HK-2 (cell line): Measurements from ENCODE around the gene ULBP2.
A peak's percentile ranks its signal among the peaks of the same experiment; 100 is the strongest.
"Not testable (repeated sequence)": the region's sequence is repeated elsewhere in the genome, so short reads cannot be mapped to it uniquely, and the experiment has no call there.

Source experiments
- DNase-seq: peaks from one replicate; pipeline ENCODE4 v3.0.0-alpha.2; 2018; ENCODE audit not compliant: unreplicated experiment

Gene ULBP2

DNA sequence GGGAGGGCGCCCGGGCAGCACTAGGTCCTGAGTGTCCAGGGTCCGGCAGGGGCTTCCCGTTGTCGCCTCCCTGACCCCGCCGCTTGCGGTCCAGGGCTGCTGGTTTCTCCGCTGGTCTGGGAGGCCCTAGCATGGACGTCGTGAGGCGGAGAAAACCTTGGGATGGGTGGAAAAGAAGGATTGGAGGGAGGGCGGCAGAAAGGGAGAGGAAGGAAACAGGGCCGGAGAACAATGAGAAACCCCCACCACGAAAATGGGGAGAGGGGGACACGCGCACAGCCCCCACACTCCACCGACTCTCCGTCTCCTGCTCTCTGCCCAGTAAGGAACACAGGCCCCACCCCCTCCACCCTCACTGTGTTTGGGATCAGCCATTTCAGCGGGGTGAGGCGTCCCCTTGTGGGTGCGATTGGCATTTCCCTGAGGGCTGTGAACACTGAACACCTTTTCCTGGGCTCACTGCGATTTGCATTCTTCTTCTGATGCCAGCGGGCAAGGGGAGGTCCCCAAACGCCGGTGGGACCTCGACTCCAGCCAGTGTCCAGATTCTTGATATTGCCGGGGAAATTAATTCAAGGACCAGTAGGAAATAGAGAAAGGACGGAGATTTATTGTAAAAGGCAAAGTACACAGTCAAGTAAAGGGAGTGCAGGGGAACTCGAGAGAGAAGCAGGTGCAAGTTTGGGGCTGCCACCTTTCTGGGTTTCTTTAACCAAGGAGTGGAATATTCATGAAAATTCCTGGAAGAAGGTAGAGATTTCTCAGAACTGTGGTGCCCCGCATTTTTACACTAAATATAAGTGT lies 15.6 kb upstream of the ULBP2 start:
- peak; percentile 80 for DNase-seq

DNA sequence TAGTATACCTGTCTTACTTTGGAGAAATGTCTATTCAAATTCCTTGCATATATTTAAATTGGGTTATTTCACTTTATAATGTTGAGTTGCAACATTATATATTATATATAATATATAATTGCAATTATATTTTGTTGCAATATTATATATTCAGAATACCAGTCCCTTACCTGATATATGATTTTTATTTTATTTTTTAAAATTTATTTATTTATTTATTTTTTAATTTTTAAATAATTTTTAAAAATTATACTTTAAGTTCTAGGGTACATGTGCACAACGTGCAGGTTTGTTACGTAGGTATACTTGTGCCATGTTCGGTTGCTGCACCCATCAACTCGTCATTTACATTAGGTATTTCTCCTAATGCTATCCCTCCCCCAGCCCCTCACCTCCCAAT lies 14.8 kb upstream of the ULBP2 start:
- not testable (repeated sequence) for DNase-seq

DNA sequence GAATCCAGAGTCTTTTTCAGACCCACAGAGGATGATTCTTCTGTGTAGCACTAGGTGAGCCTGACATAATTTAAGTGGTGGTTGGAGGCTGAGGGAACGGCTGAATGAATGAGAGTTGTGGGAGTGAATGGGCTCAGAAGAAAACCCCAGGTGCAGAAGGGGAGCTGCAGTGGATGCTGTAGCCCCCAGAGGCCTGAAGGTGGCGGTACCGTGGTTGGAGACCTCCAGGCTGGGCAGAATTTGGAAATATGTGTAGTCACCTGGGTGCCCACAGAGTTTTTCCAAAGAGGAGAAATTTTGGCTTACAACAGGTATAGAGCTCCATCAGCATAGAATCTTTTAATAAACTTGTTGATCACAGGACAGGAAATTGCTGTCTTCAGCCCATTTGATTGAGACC lies 12.4 kb upstream of the ULBP2 start:
- no peak for DNase-seq

DNA sequence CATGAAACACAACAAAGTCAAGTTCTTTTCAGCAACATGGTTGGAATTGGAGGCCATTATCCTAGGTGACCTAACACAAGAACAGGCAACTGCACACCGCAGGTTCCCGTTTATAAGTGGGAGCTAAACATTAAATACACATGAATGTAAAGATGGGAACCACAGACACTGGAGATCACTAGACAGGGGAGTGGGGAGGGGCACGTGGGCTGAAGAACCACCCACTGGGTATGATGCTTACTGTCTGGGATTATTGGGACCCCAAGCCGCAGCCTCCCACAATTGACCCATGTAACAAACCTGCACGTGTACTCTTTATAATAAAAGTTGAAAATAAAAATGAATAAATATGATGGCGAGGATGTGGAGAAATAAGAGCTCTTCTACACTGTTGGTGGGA lies 10.3 kb upstream of the ULBP2 start:
- DNase-seq: no peak

DNA sequence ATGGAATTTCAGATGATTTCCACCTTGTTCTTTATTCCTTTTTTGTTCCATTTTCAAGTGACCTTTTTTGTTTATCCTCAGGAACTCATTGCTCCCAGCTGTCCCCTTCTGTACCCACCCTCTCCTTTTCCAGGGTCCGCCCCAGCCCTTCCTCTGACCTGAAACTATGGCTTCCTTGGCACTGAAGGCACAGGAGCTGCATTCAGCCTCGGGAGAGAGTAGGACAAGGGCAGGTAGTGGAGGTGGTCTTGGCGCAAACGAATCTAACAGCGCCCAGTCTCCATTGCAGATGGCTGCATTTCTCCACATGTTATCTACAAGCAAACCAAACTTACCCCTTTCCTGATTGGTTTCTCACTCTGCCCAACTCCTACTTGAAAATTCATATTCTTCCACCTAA lies 8.8 kb upstream of the ULBP2 start:
- DNase-seq: no peak

DNA sequence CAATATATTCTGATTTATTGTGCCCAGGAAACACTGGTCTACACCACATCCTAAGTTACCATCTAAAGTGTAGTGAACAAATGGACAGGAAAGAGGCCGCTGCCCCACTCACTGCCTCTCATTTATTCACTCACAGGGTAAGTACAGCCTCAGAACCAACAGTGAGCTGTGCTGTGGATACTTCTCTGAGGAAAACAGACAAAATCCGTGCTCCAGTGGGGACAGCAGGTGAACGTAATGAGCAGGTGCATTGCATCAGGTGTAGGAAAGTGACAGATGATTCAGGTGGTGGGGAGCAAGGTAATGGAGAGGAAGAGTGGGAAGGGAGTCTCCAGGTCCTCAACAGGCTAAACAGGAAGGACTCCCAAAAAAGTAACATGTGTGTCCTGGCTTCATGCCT lies 8.4 kb upstream of the ULBP2 start:
- no peak for DNase-seq

DNA sequence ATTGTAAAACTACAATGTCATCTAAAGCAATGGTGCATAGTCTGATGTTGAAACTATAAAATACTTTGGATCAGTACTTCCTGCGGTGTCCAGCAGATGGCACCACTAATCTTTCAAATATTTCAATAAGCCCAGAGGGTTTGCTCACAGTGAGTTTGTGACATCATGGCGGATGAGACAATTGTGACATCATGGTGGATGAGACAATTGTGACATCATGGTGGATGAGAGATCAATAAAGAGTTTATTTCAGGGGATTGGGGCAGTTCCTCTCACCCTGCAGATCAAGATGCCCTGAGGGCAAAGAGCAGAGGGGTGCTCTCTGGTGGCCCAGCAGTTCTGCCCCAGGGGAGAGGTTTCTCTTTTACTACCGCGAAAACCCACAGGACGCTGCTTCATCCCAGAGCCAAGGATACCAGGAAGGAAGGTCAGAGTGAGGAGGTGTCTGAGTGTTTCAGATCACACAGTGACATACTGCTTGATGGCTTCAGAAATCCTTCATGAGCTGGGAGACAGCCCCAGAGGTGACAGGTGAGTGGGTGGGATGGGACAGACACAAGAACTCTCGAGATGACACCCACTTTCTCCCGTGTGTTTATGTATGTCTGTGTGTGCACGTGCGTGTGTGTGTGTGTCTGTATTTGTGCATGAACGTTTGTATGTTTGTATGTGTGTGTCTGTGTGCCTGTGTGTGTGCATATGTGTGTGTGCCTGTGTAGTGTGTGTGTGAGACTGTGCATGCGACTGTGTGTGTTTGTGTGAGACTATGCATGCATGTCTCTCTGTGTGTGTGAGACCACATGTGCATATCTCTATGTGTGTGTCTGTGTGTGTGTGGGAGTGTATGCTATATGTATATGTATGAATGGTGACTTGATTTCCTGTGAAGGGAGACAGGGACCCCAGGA lies 7.3 kb upstream of the ULBP2 start:
- peak; percentile 49 for DNase-seq

DNA sequence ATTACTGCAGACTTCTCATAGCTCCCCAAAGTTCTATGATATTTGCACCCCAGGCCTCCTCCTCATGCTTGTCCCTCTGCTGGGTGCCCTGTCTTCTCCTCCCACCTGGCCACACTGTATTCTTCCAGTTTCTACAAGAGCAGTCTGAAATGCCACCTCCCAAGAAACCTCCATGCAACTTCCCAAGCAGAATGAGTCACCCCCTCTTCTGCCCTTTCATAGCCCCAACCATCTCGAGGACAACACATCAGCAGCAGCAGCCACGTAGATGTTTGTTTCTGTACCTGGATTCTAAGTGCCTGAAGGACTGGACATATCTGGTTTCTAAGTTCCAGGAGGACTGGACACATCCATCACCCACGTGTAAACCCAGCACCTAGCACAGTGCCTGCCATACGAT lies 6.6 kb upstream of the ULBP2 start:
- no peak for DNase-seq

DNA sequence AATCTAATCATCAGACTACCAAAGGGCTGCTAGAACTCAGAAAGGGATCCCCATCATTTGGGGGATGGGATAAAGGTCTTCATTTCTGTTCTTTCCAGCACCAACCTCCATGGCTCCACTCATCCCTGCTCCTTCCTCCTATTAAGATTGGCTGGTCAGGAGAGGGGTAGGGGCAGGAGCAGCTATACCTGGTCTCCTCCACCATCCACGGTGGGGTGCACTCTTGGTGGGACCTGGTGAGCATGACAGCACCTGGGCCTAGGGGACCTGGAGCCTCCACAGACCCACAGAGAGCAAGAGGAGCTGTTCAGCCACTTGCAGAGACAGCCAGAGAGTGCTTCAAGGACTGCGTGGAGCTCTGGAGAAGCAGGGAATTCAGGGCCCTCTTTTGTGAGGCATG lies 6.1 kb upstream of the ULBP2 start:
- DNase-seq: no peak

DNA sequence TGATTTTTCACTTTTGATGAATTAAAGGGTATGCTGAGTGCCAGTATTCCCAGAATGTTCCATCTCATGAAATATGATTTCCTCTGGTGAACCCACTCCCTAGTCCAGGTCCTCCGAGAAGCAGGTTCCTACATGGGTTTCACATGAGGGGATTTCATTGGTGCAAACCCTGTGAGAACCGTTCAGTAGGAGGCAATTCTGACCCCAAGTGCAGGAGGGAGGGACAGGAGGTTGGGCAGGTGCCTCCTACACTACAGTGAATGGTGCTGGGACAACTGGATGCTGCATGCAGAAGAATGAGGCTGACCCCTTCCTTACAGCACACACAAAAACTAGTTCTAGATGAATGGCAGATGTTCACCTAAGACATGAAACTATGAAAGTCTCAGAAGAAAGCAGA lies 5.1 kb upstream of the ULBP2 start:
- DNase-seq: no peak

DNA sequence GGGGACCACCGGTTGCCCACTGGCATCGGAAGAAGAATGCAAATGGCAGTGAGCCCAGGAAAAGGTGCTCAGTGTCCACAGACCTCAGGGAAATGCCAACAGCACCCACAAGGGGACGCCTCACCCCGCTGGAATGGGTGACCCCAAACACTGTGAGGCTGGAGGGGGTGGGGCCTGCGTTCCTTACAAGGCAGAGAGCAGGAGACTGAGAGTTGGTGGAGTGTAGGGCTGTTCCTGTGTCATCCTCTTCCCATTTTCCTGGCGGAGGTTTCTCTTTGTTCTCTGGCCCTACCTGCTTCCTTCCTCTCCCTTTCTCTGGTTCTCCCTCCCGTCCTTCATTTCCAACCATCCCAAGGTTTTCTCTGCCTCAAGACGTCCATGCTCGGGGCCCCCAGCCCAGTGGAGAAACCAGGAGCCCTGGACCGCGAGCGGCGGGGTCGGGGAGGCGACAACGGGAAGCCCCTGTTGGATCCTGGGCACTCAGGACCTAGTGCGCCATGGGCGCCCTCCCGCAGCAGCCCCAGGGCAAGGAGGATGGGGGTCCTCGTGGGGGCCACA lies 3.7 kb upstream of the ULBP2 start:
- DNase-seq: not testable (repeated sequence)

DNA sequence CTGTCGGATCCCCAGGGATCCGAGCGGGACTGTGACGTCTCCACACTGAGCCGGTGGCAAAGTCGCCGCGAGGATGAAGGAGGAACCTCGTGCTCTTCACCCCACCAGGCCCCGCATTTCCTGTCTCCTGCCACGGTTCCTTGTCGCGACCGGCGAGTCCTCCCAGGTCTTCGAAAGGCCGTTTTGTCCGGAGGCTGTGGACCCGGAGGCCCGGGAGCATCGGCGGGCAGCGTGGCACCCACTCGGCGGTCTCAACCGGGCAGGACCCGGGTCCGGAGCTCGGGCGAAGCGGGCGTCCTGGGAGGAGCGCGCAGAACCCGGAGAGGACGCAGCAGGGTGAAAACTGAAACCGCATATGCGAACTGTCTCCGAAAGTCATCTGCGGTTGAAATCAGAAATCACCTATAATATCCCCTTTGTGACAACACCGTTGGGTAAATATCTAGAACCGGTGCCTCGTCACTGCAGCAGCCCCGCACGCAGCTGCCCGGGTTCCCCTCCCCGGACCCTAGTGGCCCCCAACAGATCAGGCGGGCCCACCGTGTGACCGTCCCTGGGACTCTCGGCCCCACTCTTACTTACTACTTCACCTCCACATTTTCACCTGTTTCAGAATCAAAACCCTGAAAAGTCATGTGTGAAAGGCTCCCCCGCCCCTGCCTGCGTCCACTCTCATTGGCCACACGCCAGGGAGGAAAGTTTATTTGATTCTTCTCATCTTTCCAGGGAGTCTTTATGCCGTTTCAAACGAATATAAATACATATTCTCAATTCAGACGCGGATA lies 3.1 kb upstream of the ULBP2 start:
- peak; percentile 42 for DNase-seq

DNA sequence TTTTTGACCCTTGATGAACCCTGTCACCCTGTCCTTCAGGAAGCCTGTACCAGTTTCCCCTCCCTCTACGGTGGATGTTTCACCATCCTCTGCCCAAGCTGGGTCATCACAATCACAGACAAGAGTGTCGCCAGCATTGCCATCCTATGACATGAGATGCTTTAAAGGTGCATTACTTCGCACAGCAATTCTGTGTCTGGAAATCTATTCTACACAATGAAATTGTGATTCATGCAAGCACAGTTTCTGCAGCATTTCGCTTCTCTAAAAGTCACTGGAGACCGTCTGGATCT lies 2.5 kb upstream of the ULBP2 start:
- no peak for DNase-seq

DNA sequence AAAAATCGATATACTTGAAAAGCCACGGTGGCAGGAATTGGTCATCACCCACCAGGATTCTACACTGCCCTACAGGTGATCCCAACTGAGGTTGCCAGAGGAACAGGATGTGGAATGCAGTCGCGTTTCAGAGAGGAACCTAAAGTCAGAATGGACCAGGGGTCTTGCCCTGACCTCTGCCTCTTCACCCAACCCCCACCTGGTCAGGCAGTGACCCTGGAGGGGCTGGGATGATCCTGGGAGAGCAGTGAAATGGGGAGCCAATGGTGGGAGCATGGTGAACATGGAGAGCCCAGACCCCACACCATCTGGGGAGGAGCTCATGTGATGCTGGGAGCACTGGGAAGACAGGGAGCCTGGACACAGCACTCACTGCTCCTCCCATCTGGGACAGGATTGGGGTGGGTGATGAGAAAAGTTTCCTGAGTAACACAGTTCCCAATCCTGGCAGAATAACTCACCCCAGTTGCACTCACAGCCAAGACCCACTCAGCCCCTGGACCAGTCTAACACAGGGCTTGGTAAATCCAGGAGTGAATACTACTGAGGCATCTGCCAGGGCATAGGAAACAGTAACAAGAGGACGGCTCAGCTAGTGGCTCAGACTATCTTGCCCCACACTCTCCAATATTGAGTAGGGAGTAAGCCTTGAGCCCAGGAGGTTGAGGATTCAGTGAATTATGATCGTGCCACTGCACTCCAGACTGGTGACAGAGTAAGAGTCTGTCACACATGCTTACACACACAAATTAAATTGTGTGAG lies 1.7 kb upstream of the ULBP2 start:
- DNase-seq: no peak

DNA sequence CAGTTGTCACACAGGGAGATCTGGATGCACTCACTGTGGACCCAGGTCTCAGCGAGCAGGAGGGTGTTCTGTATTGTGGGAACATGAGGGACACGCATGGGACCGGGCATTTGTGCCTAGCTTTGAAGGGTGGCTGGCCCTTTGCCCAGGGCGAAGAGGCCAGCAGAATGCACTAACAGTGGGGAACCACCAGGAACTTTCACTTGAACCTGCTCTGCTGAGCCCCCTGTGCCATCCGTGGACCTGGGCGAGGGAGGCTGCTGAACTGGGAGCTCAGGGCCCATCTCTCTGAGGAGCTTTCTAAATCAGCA lies 1.2 kb upstream of the ULBP2 start:
- no peak for DNase-seq

DNA sequence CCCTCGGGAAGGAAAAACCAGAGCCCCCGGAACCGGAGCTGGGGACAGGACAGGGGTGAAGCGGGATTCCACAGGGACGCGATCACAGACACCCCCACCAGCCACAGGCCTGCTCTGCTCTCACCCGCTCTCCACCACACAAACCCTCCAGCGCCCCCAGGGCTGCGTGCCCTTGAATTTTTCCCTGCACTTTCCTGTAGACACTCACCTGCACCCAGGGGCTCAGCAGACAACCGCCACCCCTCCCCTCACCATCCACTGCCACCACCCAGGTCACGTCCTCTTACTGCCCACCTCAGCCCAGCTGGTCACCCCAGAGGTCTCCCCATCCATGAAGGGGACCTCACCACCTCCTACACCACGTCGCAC lies 631 bp downstream of the ULBP2 start:
- no peak for DNase-seq

DNA sequence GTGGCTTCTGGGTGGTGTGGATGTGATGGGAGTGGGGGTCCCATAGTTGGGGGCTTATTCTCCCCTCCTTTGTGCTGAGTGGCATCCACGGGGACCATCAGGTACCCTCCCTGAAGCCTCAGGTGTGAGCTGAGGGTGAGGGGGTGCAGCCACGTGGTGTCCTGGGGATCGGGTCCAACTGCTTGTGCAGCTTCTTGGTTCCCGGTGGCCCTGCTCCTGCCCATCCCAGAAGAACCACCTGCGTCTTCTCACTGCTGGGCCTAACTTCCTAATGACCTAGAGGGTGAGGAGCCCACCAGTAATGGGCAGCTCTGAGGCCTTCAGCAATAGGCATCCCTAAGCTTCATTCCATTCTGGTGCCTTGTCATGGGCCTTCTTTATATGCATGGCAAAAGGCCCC lies 1.5 kb downstream of the ULBP2 start:
- DNase-seq: not testable (repeated sequence)

DNA sequence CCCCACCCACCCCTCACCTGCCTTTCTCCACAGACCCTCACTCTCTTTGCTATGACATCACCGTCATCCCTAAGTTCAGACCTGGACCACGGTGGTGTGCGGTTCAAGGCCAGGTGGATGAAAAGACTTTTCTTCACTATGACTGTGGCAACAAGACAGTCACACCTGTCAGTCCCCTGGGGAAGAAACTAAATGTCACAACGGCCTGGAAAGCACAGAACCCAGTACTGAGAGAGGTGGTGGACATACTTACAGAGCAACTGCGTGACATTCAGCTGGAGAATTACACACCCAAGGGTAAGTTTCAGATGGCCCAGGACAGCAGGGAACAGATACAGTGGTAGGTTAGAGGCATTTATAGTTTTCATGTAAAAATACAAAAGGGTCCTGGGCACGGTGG lies 3.5 kb downstream of the ULBP2 start:
- DNase-seq: not testable (repeated sequence)

DNA sequence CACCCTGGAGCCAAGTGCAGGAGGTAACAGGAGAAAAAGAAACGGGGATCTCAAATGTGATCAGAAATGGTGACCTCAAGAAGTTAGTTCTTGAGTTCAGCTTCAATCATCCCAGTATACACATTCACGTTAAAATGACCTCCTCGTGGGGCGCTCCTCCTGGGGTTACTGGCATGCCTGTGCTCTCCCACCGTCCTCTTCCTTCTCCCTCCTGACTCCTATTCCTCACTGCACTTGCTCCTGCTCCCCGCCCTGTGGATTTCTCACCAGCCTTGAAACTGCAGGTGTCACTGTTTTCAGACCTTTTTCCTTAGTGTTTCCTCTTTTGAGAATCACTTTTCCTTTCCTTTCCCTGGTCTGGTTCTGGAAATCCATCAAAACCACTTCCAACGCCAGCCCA lies 4.8 kb downstream of the ULBP2 start:
- DNase-seq: not testable (repeated sequence)

DNA sequence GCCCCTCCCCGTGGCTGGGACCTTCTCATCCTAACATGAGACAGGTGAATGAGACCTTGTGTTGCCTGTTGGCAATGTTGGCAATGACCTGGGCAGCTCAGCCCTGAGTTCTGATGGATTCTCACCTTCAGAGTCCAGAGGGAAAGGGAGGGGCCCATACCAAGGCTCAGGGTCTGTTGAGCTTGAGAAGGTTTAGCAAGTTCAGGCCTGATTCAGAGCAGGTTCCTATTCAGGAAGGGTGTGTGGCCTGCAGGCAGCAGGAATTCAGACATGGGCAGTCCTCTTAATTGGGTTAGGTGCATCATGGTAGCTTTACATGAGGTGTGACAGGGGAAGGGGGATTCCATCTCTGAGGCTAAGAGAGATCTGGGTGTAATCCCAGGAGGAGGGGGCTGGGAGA lies 5.7 kb downstream of the ULBP2 start:
- DNase-seq: not testable (repeated sequence)

DNA sequence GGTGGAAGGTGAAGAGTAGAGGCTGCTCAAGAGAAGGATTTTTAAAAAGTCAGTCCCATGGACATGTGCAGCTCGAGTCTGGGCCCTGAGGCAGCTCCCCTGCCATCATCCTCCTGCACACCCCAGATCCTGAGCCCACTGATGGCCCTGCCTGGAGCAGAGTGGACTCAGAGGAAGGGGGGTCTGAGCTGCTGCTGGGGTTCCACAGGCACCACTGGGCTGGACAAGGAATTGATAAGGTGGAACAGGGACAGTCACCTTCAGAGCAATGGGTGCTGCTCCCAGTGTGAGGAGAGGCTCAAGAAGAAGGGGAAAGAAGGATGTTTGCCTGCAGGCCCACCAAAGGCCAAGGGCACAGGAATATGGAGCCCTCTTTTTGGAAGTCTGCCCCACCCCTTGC lies 6.2 kb downstream of the ULBP2 start:
- DNase-seq: no peak

DNA sequence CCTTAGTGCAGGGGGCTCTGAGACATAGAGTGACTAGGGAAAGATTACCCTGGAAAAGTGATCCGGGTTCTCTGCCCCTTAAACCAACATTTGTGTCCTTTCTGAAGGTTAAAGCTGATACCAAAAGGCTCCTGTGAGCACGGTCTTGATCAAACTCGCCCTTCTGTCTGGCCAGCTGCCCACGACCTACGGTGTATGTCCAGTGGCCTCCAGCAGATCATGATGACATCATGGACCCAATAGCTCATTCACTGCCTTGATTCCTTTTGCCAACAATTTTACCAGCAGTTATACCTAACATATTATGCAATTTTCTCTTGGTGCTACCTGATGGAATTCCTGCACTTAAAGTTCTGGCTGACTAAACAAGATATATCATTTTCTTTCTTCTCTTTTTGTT lies 6.8 kb downstream of the ULBP2 start:
- DNase-seq: no peak
